Stimulated activated CD8-positive, alpha-beta memory T cell treated with anti-CD3 and anti-CD28 coated beads, Interleukin-12 subunit alpha, Interleukin-12 subunit beta, amount 100 ng/mL, for 4 hours (primary cell): ENCODE data around the gene FTCD.
"Not testable (repeated sequence)": the region's sequence is repeated elsewhere in the genome, so short reads cannot be mapped to it uniquely, and the experiment has no call there.

Experiments used
- DNase-seq: peaks from one replicate; pipeline ENCODE4 v3.0.0-alpha.2; 2020; ENCODE audit warnings: low read depth

FTCD gene

DNA sequence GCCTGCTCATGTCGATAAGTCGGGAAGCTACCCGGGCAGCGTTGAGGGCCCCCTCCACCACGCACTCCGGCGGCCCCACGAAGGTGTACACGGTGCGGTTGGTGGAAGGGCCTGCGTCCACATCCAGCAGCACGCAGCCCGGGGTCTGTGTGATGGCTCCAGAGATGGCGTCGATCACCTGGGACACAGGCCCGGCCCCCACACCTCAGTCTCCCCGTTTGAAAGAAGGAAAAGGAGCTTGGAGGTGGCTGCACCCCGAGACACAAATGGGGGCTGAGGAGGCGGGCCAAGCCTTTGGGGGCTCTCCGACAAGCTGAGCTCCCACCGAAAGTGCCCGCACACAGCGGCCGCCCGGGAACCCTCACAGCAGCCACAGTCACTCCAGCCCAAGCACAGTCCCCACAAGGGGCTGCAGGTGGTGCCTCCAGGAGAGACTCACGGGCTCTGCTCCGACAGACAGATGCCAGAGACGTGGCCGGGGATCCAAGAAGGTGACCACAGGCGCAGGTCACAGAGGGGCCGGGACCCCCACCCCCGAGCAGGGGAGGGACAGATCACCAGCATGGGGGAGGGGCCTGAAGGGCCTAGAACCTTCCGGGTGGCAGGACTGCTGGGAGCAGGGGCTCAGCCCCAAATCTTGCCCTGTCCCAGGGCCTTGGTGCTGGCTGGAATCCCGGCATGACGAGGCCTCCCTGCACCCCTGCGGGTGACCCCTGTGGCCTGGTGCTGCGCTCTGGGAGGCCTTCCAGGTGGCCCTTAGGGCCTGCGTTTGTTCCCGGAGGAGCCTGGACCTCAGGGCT is 1.0 kb downstream of the FTCD start:
- DNase-seq, result no peak

- no peak for DNase-seq
Observed at GRCh38 chr21:46153247-46154154, 1.9 kb downstream of the FTCD start.

GRCh38 chr21:46152927-46153246 is 2.5 kb downstream of the FTCD start:
- no peak for DNase-seq

GRCh38 chr21:46151989-46152926 is 3.1 kb downstream of the FTCD start:
- no peak for DNase-seq

DNA sequence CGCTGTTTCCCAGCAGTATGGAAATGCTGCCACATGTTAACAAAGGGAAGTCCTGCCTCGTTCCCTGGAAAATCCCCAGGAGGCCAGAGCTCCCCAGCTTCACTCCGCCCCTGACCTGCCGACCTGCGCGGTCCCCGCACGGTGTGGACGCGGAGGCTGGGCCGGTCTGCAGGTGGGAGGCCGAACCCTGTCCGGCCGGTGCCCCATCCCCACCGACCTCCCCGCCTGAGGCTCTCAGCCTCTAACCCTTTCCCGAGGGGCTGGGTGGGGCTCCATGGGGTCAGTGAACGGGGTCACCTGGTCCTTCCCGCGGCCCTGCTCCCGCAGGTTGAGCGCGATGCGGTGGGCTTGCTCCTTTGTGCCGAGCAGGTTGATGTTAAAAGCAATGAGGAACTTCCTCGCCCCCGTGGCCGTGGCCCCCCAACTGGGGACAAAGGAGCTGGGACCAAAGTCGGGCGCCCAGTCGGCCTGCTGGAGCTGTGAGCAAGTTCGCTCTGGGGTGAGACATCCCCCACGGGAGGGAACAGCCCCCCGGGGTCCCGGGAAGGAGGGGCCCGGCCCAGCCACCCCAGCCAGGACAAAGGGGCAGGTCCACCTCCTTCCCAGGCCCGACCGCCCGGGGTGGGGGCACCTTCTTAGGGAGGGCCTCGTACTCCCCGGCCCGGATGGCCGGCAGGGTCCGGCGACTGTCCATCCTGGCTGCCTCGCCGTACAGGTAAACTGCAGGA is 4.0 kb downstream of the FTCD start:
- DNase-seq, result no peak

- DNase-seq, result no peak
Observed at GRCh38 chr21:46150491-46151121, 4.8 kb downstream of the FTCD start.

DNA sequence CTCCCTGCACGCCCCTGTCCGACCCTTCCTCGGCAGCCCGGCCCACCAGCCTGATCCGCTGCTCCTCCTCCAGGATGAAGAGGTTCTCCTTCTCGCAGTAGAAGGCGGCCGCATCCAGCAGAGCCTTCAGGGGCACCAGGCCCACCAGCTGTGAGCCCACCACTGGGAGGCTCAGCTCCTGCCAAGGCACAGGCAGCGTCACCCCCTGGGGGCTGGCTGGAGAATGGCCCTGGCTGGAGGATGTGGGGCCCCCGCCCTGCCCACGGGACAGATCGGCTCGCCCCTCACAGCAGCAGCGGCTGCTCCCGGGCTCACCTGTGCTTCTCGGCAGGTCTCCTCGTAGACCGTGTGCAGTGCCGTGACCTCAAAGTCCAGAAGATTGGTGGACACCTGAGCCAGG is 5.3 kb downstream of the FTCD start:
- DNase-seq, result no peak

- DNase-seq, result no peak
Observed at GRCh38 chr21:46149205-46149901, 6.0 kb downstream of the FTCD start.

- DNase-seq, result no peak
Observed at GRCh38 chr21:46148106-46148505, 7.3 kb downstream of the FTCD start.

DNA sequence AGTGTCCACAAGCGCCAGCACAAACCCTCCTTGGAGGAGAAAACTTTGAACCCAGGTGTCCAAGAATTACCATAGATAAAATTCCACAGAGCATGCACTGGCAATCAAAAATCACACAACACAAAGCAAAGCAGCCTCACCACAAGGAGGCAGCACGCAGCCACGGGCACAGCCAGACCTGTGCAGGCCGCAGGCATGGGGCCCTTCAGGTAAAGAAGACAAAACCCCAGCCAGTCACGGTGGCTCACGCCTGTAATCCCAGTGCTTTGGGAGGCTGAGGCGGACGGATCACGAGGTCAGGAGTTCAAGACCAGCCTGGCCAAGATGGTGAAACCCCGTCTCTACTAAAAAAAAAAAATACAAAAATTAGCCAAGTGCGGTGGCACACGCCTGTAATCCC is 8.0 kb downstream of the FTCD start:
- not testable (repeated sequence) for DNase-seq

DNA sequence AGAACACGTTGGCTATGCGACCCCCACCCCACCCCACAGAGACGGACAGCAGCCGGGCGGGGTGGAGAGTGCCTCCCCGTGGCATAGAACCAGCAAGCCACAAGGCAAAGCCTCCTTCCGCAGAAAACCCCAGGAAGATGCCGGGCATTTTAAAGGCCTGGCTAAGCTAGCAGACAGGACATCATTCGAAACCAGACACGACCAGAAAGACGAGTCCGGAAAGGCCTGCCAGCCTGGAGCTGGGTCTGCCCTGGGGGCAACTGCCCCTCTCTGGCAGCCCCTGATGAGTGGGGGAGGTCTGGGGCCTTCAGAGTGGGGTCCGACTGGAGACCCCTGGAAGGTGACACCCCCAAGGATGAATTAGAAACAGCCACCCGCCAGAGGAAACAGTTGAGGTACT is 8.5 kb downstream of the FTCD start:
- DNase-seq, result no peak

DNA sequence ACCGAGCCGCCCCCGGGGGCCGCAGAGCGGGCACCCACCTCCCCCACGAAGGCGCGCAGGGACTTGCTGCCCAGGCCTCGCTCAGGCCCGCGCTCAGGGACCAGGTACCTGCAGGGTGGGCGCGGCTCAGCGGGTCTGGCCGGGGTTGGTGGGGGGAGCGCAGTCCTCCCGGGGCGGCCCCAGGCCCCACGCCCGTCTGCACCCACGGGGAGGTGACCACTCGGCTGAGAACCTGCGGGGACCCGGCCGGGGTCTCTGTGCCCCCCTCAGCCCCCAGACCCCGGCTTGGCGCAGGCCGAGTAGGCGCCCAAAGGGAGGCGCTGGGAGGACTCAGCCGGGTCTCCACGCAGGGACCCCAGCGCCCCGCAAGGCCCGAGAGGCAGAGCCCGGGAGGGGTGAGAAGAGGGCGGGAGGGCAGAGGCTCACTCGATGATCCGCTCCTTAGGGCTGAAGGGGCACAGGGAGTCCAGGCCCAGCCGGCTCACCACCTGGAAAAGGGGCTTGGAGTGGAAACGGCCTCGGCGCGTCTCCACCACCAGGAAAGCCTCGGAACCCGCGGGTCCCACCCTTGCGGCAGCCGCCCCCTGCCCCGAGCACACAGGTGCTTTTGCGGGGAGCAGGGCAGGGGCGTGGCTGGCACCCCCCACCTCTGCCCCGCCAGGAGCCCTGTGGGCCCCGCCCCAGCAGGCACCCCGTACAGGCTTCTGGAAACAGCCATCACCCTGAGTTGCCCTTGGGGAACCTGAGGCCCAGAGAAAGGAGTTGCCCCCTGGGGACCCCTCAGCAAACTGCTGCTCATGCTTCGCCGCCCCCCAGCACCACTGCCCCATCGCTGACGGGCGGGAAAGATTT is 9.3 kb downstream of the FTCD start:
- no peak for DNase-seq

DNA sequence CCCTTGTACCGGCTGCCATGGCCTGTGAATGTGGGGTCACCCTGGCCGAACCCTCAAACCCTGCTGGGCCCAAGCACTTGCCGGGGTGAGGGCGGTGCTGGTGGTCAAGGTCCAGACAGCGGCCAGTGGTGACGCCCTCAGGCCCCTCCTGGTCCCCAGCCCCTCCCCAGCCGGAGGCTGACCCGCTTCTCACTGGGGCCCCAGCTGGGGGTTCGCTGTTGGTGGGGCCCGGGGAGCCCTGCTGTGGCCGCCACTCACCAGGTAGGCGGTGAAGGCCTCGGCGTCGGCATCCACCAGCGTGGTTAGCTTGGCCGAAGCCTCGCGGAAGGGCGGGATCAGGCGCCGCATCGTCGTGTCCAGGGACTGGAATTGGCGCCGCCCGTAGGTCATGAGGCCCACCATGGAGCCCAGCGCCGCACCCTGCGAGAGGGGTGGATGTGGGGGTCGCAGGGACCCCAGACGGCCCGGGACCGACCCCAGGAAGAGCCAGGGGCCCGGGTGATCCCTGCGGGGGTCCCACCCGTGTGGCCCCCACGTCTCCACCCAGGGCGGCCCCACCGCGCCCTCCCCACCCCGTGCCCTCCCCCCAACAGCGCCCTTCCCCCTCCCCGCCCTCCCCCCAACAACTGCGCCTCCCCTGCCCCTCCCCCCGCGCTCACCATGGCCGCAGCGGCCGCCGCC is 10.1 kb downstream of the FTCD start:
- DNase-seq, result no peak

GRCh38 chr21:46144464-46145070 is 10.8 kb downstream of the FTCD start:
- DNase-seq, result no peak

GRCh38 chr21:46142582-46143473 is 12.6 kb downstream of the FTCD start:
- DNase-seq, result no peak

DNA sequence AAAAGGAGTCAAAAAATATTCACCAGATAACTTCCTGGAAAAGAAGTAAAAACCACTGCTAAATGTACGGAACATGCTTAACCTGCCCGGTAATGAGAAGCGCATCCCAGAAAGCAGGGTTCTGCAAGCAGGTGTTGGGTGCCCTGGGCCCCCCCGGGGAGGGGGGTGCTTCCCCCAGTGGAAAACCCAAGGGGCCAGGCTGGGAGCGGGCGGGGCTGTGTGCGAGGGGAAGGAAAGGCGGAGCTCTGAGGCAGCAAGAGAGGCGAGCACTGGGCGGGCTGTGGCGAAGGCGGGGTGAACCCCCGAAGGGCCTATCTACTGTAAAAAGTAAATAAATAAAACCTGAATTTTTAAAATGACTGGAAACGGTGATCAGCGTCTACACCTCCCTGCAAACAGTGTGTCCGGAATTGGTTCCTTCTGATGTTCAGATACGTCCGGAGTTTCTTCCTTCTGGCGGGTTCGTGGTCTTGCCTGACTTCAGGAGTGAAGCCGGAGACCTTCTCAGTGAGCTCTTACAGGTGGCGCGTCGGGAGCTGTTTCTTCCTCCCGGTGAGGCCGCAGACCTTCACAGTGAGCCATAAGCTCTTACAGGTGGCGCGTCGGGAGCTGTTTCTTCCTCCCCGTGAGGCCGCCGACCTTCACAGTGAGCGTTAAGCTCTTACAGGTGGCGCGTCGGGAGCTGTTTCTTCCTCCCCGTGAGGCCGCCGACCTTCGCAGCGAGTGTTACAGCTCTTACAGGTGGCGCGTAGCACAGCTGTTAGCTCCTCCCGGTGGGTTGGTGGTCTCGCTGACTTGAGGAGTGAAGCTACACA is 13.4 kb downstream of the FTCD start:
- DNase-seq, result no peak
